ENCODE data around the gene C3. TPM values are rescaled to one million over a fixed set of nuclear protein-coding genes. Genes with fewer than 3 reads are reported as not detected.
"Not testable (repeated sequence)": the region's sequence is repeated elsewhere in the genome, so short reads cannot be mapped to it uniquely, and the experiment has no call there.

C3 gene
- total RNA-seq, 1 donor from 2014 or later: 1.6 TPM

DNA sequence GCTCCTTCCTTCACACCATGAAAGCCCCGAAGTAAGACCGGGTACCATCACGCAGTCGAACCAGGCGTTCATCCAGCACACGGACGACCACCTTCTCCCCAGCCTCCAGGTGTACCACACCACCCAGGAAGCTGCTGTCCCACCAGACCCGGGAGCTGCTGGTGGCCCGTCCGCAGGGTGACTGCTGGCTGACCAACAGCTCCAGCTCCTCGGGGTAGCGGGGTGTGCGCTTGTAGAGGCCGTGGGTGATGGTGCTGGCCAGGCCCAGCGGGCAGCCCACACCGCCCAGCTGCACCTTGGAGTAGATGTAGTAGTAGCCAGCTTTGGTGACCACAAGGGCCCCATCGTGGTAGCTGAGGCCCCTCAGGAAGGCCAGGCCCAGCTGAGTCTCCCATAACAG lies 55.5 kb downstream of the C3 start:
- DNase-seq (ENCODE audit: low read depth in 2 of 2): no peak

DNA sequence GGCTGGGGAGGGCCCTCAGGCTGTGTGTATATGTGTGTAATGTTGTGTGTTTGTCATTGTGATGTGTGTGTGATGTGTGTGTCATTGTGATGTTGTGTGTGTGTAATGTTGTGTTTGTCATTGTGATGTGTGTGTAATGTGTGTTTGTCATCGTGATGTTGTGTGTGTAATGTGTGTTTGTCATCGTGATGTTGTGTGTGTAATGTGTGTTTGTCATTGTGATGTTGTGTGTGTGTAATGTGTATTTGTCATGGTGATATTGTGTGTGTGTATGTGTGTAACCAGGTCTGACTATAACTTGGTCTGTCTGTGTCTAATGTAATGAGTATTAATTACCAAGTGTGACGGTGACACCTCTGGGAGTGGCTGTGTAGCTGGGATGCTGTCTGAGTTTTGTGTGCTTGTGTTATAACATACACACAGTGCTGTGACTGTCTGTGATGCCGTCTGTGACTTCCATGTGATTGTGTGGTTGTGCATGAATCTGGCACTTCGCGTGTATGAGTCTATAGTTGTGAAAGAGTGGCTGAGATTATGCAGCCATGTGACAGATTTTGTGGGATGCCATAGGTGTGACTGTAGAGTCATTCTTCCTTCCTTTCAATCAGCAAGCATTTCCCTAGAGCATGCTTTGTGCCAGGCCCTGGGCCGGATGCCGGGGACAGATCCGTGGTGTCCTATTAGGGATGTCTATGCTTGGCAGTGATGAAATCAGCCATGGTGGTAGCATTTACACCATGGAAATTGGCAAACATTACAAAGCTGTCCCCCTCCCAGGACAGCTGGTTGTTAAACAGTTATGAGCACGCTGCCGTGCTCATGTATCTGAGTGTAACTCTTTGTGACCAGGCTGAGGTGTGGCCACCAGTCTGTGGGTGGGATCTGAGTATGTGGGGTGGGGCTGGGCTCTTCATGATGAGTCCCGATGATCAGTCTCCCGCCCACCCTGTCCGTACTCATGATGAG lies 56.9 kb downstream of the C3 start:
- DNase-seq (ENCODE audit: low read depth in 2 of 2): no peak

DNA sequence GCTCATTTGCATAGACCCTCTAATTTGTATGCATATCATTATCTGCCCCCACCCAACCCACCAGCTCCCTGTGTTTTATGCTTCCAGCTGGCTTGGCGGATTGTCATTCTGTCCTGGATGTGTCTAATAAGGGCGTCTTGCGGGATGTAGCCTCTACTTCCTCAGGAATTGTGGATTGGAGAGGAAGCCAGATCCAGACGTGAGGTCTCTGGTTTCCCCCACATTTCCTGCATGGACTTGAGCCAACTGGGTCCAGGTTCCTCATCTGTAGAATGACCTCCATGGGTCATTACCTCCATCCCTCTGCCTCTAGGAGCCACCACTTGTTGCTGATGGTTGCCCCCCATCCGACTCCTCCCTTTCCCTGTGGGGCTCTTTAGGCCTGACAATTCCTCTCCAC lies 57.7 kb downstream of the C3 start:
- no peak for DNase-seq (ENCODE audit: low read depth in 2 of 2)

DNA sequence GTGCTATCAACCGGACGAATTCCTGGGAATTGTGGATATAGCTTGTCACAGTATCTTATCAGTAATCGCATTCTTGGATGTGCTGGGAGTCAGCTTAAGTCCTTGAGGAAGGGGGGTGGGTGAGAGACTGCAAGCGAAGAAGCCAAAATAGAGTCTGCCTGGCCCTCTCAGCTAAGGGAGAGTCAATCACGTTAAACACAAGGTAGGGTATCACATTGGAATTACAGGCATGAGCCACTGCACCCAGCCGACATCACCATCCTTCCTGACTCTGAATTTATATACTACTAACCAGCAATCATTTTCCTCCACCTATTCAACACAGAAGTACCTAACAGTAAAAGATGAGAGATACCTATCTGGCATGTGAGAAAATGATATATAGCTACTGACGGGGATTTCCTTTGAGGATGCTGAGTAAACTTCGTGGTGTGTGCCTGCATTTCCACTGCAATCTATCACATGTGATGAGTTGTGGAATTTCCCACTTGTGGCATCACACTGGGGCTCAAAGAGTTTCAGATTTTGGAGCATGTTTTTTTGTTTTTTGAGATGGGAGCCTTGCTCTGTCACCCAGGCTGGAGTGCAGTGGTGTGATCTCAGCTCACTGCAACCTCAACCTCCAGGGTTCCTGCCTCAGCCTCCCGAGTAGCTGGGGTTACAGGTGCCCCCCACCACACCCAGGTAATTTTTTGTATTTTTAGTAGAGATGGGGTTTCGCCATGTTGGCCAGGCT lies 58.8 kb downstream of the C3 start:
- peak; percentile 37 to 53 for DNase-seq (ENCODE audit: low read depth in 2 of 2)

DNA sequence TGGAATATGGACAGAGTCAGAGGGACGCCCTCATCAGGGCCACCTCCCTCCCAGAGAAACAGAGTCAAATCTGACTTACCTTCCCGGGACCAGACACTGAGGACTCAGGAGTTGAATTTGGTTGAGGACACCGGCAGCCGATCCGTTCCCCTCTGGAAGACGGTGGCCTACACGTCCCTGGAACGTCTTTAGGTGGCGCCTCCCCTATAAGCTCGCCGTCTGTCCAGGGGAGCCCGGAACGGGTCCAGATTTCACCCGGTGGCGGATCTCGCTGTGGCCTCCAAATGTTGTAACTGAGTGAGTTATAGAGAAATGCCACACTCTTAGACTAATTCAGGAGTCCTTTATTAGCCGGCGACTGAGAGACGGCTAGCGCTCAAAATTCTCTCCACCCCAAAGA lies 59.5 kb downstream of the C3 start:
- DNase-seq (ENCODE audit: low read depth in 2 of 2): no peak

DNA sequence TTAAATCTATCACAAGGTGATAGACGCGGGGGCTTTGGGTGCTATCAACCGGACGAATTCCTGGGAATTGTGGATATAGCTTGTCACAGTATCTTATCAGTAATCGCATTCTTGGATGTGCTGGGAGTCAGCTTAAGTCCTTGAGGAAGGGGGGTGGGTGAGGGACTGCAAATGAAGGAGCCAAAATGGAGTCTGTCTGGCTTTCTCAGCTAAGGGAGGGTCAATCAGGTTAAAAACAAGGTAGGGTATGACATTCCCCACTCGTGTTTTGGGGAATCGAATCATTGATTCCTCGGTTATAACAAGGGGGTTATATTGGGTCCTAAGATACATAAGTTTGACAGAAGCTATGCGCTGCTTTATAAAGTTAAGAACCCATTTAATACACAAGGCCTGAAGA lies 64.1 kb downstream of the C3 start:
- not testable (repeated sequence) for DNase-seq (ENCODE audit: low read depth in 2 of 2)

DNA sequence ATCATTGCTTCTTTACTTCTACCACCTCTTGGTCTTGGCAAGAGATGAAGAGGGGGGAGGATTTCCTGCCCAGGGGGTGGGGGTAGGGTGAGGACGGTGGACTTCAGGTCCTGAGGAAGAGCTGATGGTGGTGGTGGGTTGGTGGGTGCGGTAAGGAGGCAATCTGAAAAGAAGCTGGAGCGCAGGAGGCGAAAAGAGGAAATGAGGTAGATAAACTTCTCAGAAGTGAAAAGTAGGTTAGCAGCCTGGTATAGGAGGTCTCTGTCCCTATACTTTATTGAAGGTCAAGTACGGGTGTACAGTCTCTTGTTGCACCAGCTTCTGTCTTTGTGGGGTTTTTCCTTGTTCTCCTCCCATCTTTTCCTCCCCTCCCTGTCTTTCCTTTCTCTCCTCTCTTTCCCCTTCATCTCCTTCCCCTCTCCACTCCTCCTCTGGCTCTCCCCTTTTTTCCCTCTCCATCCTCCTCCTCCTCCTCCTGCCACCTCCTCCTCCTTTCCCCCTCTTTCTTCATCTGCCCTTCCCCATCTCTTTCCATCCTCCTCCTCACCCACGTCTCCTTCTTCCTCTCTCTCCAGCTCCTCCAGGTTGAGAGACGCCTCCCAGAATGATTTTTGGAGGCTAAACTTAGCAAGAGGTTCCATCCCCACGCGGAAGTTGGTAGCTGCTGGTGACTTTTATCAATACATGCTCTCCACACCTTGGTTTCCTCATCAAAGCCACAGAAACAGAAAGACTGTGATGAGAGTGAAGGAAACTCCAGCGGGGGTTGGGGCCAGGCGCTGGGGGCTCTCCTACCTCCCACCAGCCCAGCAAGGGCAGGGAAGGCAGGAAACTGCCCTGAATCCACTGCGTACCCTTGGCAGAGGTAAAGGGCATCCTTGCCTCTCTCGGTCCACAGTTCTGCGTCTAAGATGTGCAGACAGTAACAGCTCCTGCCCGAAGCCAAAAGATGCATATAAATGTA lies 65.8 kb downstream of the C3 start:
- DNase-seq (ENCODE audit: low read depth in 2 of 2): no peak

DNA sequence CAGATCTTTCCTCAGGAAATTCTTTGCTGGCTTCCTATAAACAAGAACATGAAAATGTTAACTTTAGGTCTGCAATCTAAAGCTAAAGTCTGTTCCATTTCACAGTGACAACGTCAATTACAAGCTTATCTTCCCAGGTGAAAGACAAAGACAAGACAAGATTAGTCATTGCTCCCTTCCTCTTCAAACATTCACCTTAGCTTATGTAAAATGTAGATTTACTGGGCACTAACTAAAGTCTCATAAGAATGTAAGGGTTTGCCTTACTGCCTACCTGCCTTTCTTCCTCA lies 67.7 kb downstream of the C3 start:
- DNase-seq (ENCODE audit: low read depth in 2 of 2): no peak

DNA sequence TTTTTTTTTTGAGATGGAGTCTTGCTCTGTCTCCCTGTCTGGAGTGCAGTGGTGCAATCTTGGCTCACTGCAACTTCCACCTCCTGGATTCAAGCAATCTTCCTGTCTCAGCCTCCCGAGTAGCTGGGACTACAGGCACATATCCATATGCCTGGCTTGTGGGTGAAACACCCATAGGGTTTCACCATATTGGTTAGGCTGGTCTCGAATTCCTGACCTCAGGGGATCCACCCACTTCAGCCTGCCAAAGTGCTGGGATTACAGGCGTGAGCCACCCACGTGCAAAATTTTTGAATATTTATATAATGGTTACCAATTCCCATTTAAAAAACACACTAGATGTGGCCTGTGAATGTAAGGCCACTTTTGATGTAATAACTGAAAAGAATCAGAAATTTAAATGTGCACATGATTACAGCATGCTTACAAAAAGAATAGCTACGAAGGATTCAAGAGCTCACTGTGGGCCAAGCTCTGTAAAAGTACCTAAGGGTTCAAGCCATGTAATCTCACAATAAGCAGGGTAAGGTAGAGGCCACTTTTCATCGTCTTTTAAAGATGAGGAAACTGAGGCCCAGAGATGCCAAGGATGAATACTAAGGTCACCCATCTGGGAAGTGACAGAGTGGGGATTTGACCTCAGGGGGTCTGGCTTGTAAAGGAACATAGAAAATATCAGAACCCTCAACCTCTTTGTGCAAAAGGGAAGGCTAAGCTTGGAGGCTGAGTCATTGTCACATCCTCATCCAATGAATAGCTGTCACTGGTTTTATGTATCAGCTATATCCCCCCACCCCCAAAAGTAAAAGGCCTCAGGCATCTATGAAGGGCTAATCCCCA lies 68.3 kb downstream of the C3 start:
- no peak for DNase-seq (ENCODE audit: low read depth in 2 of 2)

DNA sequence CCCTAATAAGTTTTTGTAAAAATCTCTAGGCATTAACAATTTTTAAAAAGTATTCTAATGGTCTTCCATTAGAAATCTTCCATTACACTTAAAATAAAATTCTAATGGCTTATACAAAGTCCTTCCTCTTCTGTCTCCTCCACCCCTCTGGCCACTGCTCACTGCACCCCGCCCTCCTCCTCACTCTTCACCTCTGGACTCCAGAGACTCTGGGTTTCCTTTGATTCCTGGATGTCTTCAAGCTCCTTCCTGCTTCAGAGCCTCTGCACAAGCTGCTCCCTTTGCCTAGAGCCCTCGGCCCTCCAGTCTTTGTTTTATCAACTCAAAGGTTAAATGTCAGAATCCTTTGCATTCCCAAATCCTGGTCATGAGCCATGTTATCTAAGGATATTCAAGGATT lies 71.3 kb downstream of the C3 start:
- DNase-seq (ENCODE audit: low read depth in 2 of 2): no peak

DNA sequence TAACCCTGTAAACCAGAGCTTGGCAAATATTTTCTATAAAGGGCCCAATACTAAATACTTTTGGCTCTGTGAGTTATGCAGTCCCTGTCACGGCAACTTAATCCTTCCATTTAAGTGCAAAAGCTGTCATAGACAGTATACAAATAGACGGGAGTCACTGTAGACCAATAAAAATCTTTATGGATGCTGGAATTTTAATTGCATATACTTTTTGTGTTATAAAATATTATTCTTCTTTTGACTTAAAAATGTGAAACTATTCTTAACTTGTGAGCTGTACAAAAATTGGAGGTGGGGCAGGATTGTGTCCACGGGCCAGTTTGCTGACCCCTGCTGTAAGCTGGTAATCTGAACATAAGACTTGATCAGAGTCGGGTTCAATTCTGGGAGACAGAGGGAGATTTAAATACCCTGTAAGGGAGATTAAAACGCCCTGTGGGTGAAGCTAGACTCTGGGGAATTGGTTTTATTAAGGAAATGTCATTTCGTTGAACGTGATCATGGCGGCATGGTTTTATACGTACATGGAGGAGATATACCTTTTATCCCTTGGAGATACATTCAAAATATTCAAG lies 72.2 kb downstream of the C3 start:
- DNase-seq (ENCODE audit: low read depth in 2 of 2): no peak

DNA sequence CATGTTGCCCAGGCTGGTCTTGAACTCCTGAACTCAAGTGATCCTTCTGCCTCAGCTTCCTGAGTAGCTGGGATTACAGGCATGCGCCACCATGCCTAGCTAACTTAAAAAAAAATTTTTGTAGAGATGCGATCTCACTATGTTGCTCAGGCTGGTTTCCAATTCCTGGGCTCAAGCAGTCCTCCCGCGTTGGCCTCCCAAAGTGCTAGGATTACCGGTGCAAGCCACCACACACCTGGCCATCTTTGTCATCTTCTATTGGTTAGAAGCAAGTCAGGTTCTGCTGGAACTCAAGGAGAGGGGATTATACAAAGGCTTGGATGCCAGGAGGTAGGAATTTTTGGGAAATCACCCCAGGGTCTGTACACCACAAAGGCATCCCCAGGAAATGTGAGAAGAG lies 75.7 kb downstream of the C3 start:
- DNase-seq (ENCODE audit: low read depth in 2 of 2): no peak

DNA sequence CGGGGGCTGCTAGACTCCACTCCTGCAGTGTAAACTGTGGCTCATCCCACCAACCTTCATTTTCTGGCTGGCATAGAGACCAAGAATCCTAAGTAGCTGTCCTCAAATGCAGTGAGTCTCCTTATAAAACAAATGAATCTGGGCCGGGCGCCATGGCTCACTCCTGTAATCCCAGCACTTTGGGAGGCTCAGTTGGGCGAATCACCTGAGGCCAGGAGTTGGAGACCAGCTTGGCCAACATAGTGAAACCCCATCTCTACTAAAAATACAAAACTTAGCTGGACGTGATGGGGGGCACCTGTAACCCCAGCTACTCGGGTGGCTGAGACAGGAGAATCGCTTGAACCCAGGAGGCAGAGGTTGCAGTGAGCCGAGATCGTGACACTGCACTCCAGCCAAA lies 80.1 kb downstream of the C3 start:
- DNase-seq (ENCODE audit: low read depth in 2 of 2): not testable (repeated sequence)

DNA sequence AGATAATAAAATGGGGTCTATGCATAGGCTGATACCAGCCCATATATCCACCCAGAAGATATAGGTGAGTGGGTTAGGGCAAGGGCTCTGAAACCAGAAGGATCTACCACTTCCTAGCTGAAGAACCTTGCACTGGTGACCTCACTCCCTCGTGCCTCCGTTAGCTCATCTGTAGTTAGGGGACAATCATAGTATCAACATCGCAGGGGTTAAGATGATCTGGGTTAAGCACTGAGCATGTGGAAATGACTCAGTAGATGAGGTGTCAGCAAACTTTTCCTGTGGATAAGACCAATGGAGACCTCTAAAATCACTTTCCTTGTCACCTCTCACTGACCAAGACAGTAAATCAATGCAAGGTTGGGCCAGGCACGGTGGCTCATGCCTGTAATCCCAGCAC lies 81.0 kb downstream of the C3 start:
- peak; percentile 5 to 83 for DNase-seq (ENCODE audit: low read depth in 2 of 2)

DNA sequence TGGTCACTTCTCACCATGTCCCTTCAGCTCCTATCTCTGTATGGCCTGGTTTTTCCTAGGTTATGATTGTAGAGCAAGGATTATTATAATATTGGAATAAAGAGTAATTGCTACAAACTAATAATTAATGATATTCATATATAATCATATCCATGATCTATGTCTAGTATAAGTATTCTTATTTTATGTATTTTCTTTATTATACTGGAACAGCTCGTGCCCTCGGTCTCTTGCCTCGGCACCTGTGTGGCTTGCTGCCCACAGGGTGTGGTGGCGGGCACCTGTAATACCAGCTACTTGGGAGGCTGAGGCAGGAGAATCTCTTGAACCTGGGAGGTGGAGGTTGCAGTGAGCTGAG lies 87.0 kb downstream of the C3 start:
- not testable (repeated sequence) for DNase-seq (ENCODE audit: low read depth in 2 of 2)

DNA sequence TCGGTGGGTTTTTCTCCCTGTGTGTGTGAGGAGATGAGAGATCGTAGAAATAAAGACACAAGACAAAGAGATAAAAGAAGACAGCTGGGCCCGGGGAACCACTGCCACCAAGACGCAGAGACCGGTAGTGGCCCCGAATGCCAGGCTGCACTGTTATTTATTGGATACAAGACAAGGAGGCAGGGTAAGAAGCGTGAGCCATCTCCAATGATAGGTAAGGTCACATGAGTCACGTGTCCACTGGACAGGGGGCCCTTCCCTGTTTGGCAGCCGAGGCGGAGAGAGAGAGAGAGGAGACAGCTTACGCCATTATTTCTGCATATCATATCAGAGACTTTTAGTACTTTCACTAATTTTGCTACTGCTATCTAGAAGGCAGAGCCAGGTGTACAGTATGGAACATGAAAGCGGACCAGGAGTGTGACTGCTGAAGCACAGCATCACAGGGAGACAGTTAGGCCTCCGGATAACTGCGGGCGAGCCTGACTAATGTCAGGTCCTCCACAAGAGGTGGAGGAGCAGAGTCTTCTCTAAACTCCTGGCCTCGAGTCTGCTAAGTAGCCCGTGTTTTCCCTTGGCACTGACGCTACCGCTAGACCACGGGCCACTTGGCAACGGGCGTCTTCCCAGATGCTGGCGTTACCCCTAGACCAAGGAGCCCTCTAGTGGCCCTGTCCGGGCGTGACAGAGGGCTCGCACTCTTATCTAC lies 87.5 kb downstream of the C3 start:
- DNase-seq (ENCODE audit: low read depth in 2 of 2): peak; percentile 61 to 79

DNA sequence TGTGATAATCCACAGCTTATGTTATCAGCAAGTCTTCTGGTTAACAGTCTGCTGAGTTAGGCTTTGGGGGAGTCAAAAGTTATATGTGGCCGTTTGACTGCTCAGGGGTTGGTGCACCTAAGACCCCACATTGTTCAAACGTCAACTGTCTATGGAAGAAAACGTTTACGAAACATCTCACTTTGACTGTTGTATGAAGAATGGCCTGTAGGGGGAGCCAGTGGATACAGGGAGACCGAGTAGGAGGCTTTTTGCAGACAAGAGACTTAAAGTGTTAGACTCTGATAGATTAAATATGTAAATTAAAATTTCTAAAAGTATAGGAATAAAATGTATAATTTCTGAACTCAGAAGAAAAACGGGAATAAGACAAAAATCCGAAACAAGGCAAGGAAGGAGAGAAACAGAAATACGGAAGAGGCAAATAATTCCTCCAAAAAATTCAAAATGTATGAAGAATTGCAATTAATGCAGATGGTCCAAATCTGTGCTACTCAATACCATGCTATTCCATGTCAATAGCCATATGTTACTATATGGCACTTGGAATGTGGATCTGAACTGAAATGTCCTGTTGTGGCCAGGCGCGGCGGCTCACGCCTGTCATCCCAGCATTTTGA lies 88.3 kb downstream of the C3 start:
- peak; percentile 79 to 82 for DNase-seq (ENCODE audit: low read depth in 2 of 2)
